H1 (cell line): Measurements from ENCODE around the gene GPR156.

Experiments
- RAD21 ChIP-seq, 2 experiments: IDR thresholded peaks in 1 of 2; conservative IDR thresholded peaks in 1 of 2; 2 replicates each; pipeline ENCODE4 v1.6.1; 2011; ENCODE audit warnings: low read depth in 2 of 2, low read length in 2 of 2, improper control_type of control experiment in 1 of 2, inconsistent platforms in 1 of 2, mild to moderate bottlenecking in 1 of 2, moderate library complexity in 1 of 2
- SP4 ChIP-seq: IDR thresholded peaks from 2 replicates; pipeline ENCODE4 v1.6.1; 2012; ENCODE audit warnings: low read length, inconsistent platforms
- YY1 ChIP-seq: IDR thresholded peaks from 2 replicates; pipeline ENCODE4 v1.6.1; 2011; ENCODE audit warnings: low read depth, mild to moderate bottlenecking, low read length

DNA sequence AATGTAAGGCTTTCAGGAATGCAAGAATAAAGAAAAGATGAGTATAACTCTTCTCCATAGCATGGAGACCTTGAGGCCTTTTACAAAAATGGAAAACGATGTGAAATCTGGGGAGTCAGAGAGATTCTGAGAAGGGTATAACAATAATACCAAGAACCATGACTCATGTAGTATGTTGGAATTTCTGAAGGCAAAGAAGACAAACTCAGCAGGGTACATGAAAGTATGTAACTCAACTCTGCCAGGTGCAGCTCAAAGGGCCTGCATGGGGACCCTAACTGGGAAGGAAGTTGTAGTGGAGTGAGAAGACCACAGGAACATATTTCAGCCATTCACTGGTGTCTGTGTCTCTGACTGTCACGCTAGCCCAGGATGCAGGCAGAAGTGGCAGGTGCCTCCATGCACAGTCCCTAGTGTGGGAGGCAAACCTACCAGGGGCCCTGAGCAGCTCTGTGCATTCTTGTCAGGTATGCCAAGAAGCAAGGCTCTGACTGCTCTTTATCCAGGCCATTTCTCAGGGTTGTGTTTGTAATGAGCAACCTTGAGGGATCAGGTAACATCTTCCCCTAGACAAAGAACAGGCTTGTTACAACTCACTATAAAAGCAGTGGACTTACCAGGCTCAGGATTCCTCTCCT lies 57.2 kb downstream of the GPR156 start:
- TF ChIP-seq SP4, result no peak
- no peak for TF ChIP-seq YY1
- TF ChIP-seq RAD21 (IDR thresholded peaks at IDR 0.05 in 1 of 2, conservative IDR thresholded peaks at IDR 0.05 in 1 of 2; ENCODE audit: low read depth in 2 of 2, low read length in 2 of 2), result no peak
